Upper lobe of left lung (tissue), 6 donors: ENCODE results near the gene FZD7. TPM values are rescaled to one million over a fixed set of nuclear protein-coding genes. Genes with fewer than 3 reads are reported as not detected.
A peak's percentile ranks its signal among the peaks of the same experiment; 100 is the strongest.

Experiments
- ATAC-seq, 2 donors: fragments of 200-7000 bp; cut with Tn5 transposase; one replicate each; pipeline ENCODE4 v1.9.1; 2022; ENCODE audit warnings: mild to moderate bottlenecking in 2 of 2, moderate library complexity in 2 of 2; ENCODE audit not compliant: low FRiP score in 2 of 2
- DNase-seq, 2 donors: peaks; one replicate each; pipeline ENCODE4 v3.0.0-alpha.2; 2019 to 2020
- H3K27ac ChIP-seq, 4 donors: fragments of 200-600 bp; sonication (generic); one replicate each; pipeline ENCODE4 v1.5.1; 2016 to 2019
- H3K27me3 ChIP-seq, 4 donors: fragments of 200-600 bp; sonication (generic); one replicate each; pipeline ENCODE4 v1.5.1; 2017 to 2019
- H3K36me3 ChIP-seq, 4 donors: fragments of 200-600 bp; sonication (generic); one replicate each; pipeline ENCODE4 v1.5.1; 2016 to 2019
- H3K4me1 ChIP-seq, 4 donors: fragments of 200-600 bp; sonication (generic); one replicate each; pipeline ENCODE4 v1.5.1; 2018 to 2019
- H3K4me3 ChIP-seq, 4 donors: fragments of 200-600 bp; sonication (generic); one replicate each; pipeline ENCODE4 v1.5.1; 2017 to 2019; ENCODE audit warnings: mild to moderate bottlenecking in 2 of 4, moderate library complexity in 1 of 4
- H3K9me3 ChIP-seq, 4 donors: fragments of 200-600 bp; sonication (generic); one replicate each; pipeline ENCODE4 v1.5.1; 2018 to 2019
- CTCF ChIP-seq, 6 experiments: fragments of 450-650 bp in 4 of 6; fragments of 200-600 bp in 2 of 6; sonication (generic) in 2 of 6; IDR thresholded peaks; one replicate each; pipeline ENCODE4 v1.5.1; 2016 to 2019; ENCODE audit warnings: antibody characterized with exemption in 6 of 6
- EP300 ChIP-seq, 4 donors: sonication (generic); formaldehyde crosslinking; IDR thresholded peaks; one replicate each; pipeline ENCODE4 v1.5.1; 2017; ENCODE audit warnings: antibody characterized with exemption in 4 of 4, control low read depth in 2 of 4
- POLR2A ChIP-seq, 4 donors: fragments of 450-650 bp; IDR thresholded peaks; one replicate each; pipeline ENCODE4 v1.5.1; 2016 to 2017; ENCODE audit warnings: antibody characterized with exemption in 4 of 4, mild to moderate bottlenecking in 2 of 4
- POLR2AphosphoS5 ChIP-seq, 2 donors: sonication (generic); formaldehyde crosslinking; IDR thresholded peaks; one replicate each; pipeline ENCODE4 v1.5.1; 2017; ENCODE audit warnings: antibody characterized with exemption in 2 of 2
- WGBS, 2 donors: methylation state at CpG; one replicate each; pipeline ENCODE4 v1.1.5; 2017 to 2018; 5-methylcytosine and 5-hydroxymethylcytosine counted together
- total RNA-seq, 6 donors: library from RNA; depleted of rRNA in 4 of 6; stranded (reverse); fragments of >200 nt in 4 of 6; gene quantifications; one replicate each; pipeline versions ENCODE4 v1.1.0 to v1.2.1, GENCODE V29; 2016 to 2021
- donor health status: DM: no; HTN: no; CAD: no; lungs with moderate emphysema.
- donor health status: DM: no; HTN: yes; CAD: no; lungs with severe emphysema.

Gene FZD7
- total RNA-seq, 6 donors from 2014 or later = 2.6 to 15.3 (median 10.8) TPM

DNA sequence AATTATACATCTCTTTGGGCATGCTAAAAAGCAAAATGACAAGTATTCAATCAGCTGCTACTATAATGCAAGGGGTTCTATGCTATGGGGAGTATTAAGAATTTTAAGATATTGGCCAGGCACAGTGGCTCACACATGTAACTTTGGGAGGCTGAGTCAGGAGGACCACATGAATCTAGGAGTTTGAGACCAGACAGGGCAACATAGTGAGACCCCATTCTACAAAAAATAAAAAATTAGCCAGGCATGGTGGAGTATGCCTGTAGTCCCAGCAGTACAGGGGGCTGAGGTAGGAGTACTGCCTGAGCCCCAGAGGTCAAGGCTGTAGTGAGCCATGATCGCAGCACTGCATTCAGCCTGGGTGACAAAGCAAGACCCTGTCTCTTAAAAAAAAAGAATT lies 33.9 kb downstream of the FZD7 start:
- TF ChIP-seq POLR2A (IDR thresholded peaks at IDR 0.05) (no peak), POLR2AphosphoS5 (IDR thresholded peaks at IDR 0.05) (no peak), CTCF (IDR thresholded peaks at IDR 0.05) (no peak), EP300 (IDR thresholded peaks at IDR 0.05) (no peak)
- Histone ChIP-seq H3K27me3 (no peaks in the 10 kb centered on the region), H3K9me3 (no peaks in the 10 kb centered on the region), H3K4me1 (peaks cover 0 to 7% (median 3%) of the 10 kb centered on the region in 4 donors), H3K27ac (no peak overlapping the region), H3K36me3 (no peaks in the 10 kb centered on the region), H3K4me3 (no peak overlapping the region)
- ATAC-seq (no peak), DNase-seq (no peak)
- 100% methylated on average over 1 of the region's 1 CpG for WGBS, 2 donors

DNA sequence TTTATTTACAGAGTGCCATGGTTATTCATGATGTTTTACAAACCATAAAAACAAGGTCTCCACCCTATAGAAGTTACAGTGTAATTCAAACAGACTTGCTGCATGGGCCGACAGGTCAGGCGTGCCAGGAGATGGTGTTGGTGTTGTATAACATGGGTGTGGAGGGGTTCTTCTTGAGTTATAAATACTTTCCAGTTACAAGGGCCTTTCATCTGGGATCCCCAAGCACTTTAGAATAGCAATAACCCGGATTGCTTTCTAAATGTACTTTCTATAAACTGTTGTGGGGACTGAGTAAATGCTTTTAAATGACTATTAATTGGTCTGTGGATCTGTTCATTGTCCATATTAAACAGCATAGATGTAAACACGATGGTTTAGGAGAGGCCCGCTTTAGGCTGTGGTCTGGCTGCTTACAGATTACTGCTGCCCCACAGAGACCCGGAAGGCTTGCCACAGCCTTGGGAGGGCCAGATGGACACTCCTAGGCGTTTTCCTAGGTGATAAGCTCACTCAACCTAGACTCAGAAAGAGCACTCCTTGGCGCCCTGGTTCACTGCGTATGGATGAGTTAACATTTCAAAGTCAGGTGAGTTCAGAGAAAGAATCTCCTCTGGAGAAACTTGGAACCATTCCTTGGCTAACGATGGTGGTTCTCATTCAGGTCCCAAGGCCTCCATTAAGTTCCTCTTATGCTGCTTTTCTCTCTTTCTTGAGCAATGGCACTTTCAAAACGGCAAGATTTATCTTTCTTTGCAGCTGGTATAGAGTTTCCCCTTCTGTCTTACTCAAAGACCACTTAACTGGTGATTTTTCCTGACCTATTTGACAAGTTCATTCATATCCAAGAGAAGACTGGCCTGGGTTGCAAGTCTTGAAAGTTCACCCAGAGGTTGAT lies 35.8 kb downstream of the FZD7 start:
- TF ChIP-seq EP300 (IDR thresholded peaks at IDR 0.05) (no peak), POLR2A (IDR thresholded peaks at IDR 0.05) (no peak), CTCF (IDR thresholded peaks at IDR 0.05) (no peak), POLR2AphosphoS5 (IDR thresholded peaks at IDR 0.05) (no peak)
- DNase-seq (no peak), ATAC-seq (no peak)

DNA sequence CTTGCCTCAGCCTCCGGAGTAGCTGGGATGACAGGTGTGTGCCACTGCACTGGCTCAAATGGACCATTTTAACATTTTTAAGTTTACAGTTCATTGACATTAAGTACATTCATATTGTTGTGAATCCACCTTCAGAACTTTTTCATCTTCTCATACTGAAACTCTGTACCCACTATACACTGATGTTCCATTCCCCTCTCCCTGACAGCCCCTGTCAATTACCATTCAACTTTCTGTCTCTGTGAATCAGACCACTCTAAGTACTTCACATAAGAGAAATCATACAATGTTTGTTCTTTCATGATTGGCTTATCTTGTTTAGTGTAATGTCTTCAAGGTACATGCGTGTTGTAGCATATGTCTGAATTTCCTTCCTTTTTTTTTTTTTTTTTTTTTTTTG lies 37.5 kb downstream of the FZD7 start:
- 85 to 86% methylated on average over 2 of the region's 2 CpGs for WGBS, 2 donors
- no peak for ATAC-seq
- TF ChIP-seq EP300 (IDR thresholded peaks at IDR 0.05) (no peak), POLR2A (IDR thresholded peaks at IDR 0.05) (no peak), POLR2AphosphoS5 (IDR thresholded peaks at IDR 0.05) (no peak)

More for the DNA sequence above, 35.8 kb downstream of the FZD7 start:
- 58 to 67% methylated on average over 8 to 11 of the region's 11 CpGs for WGBS, 2 donors
- Histone ChIP-seq H3K4me3 (no peak overlapping the region), H3K27me3 (no peaks in the 10 kb centered on the region), H3K36me3 (no peaks in the 10 kb centered on the region), H3K4me1 (peaks cover 0 to 1% (median 0%) of the 10 kb centered on the region in 4 donors), H3K27ac (no peak overlapping the region), H3K9me3 (no peaks in the 10 kb centered on the region)

GRCh38 chr2:202072226-202072625 lies 38.6 kb downstream of the FZD7 start:
- Histone ChIP-seq H3K4me3 (no peak overlapping the region), H3K27ac (no peak overlapping the region), H3K36me3 (no peaks in the 10 kb centered on the region), H3K4me1 (no peaks in the 10 kb centered on the region), H3K27me3 (no peaks in the 10 kb centered on the region), H3K9me3 (no peaks in the 10 kb centered on the region)
- no peak for DNase-seq
- no peak for TF ChIP-seq POLR2A (IDR thresholded peaks at IDR 0.05)
- no peak for TF ChIP-seq EP300 (IDR thresholded peaks at IDR 0.05)
- no peak for TF ChIP-seq CTCF (IDR thresholded peaks at IDR 0.05)
- TF ChIP-seq POLR2AphosphoS5 (IDR thresholded peaks at IDR 0.05) = no peak
- ATAC-seq = no peak
- 89 to 90% methylated on average over 2 of the region's 2 CpGs for WGBS, 2 donors

More for the DNA sequence above, 37.5 kb downstream of the FZD7 start:
- Histone ChIP-seq H3K27ac (no peak overlapping the region), H3K4me3 (no peak overlapping the region), H3K36me3 (no peaks in the 10 kb centered on the region), H3K9me3 (no peaks in the 10 kb centered on the region), H3K27me3 (no peaks in the 10 kb centered on the region), H3K4me1 (no peaks in the 10 kb centered on the region)
- DNase-seq = no peak

DNA sequence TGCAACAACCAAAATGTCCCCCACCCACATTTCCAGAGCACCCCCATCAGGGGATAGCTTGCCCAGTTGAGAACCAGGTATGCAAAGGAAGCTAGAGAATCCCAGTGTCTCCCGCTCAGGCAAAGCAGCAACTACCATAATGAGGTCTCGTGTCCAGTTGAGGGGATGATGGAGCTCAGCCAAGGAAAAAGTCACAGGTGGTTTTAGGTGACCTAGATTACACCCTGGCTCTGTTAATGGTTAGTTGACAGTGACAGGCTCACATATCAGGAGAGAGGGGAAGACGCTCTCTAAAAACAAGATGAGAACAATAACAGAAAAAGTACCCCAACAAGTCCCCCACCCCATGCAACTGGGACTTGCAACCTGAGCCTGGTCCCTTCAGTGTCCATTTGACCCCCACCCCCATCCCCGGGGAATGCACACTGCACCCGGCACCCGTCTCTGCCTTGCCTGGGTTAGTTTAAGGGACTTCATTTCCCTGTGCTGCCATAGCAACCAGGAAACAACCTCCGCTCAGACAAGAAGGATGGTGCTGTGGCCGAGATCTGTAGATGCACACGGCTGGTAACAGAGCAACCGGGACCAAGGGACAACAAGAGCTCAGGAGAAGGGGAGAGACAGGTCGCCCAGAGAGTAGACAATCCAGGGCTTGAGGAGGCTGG lies 39.2 kb downstream of the FZD7 start, which contains the start of gene KIAA2012:
KIAA2012 (plus strand) TSS at position 519 of the 665 bp plus-strand sequence. CDS start 373 bp downstream, outside the sequence.
- no peaks in the 10 kb centered on the region for H3K27me3 ChIP-seq
- ATAC-seq (no peak), DNase-seq (peak in 1 of 2 donors; percentile 0)
- 71 to 77% methylated on average over 11 of the region's 11 CpGs for WGBS, 2 donors
- TF ChIP-seq POLR2A (IDR thresholded peaks at IDR 0.05) = no peak
- TF ChIP-seq POLR2AphosphoS5 (IDR thresholded peaks at IDR 0.05) = no peak
- TF ChIP-seq EP300 (IDR thresholded peaks at IDR 0.05) = no peak
- no peak for TF ChIP-seq CTCF (IDR thresholded peaks at IDR 0.05)
- H3K4me3 ChIP-seq = no peak within 1 kb of the TSS
- no peak within 1 kb of the TSS for H3K27ac ChIP-seq
- H3K9me3 ChIP-seq = no peaks in the 10 kb centered on the region
- no peaks in the 10 kb centered on the region for H3K4me1 ChIP-seq
- no peaks in the 10 kb centered on the region for H3K36me3 ChIP-seq
